H1 (cell line): Measurements from ENCODE around the gene ITGA5. TPM values are rescaled to one million over a fixed set of nuclear protein-coding genes. Genes with fewer than 3 reads are reported as not detected.

ENCODE experiments used
- KDM4A ChIP-seq: IDR thresholded peaks from one replicate; pipeline ENCODE4 v1.7.1; 2012; ENCODE audit warnings: low read depth, mild to moderate bottlenecking, moderate library complexity, low read length, inconsistent platforms; ENCODE audit not compliant: severe bottlenecking
- MAX ChIP-seq: IDR thresholded peaks from 2 replicates; pipeline ENCODE4 v1.6.1; 2012; ENCODE audit warnings: inconsistent platforms
- TAF7 ChIP-seq: optimal IDR thresholded peaks from 2 replicates; pipeline ENCODE3; 2011; ENCODE audit warnings: low read depth, mild to moderate bottlenecking, inconsistent platforms, low read length, moderate library complexity, borderline replicate concordance
- ZNF274 ChIP-seq: IDR thresholded peaks from 2 replicates; pipeline ENCODE4 v1.7.0; 2012; ENCODE audit warnings: low read length, borderline replicate concordance; ENCODE audit errors: extremely low read depth
- polyA plus RNA-seq, 7 experiments: library from polyadenylated mRNA; depleted of rRNA in 3 of 7; stranded (reverse) in 5 of 7; unstranded in 2 of 7; fragments of >200 nt in 5 of 7; fragments of 200-250 nt in 2 of 7; gene quantifications; 1 replicate in 5 of 7; 2 replicates in 1 of 7; 4 replicates in 1 of 7; pipeline versions ENCODE4 v1.2.1 to v1.2.3, GENCODE V29; 2011 to 2013; ENCODE audit warnings: missing spikeins in 2 of 7, mixed read lengths in 2 of 7
- total RNA-seq: library from RNA; stranded (reverse); fragmentation: NEBNext Ultra II Directional; extraction: Animal tissue kit (Norgen Biotek cat#: 25700); gene quantifications from 2 replicates; pipeline ENCODE4 v1.2.1, GENCODE V29; 2021

Gene ITGA5
- total and polyA plus RNA-seq, 2 of the 8 experiments (the other 6 are each of a cell fraction or from before 2014, with no cell fraction given), result 11.6 to 19.4 TPM

GRCh38 chr12:54349036-54349435 lies 70.0 kb downstream of the ITGA5 start (continued):
- TF ChIP-seq KDM4A (no peak), MAX (no peak), TAF7 (no peak), ZNF274 (no peak)

Other genes with a start within 250 kb of the ITGA5 start
- 15.8 and 18.6 TPM in 2 replicates for gene SMUG1, start 230.3 kb downstream of the ITGA5 start, total RNA-seq
- gene SMUG1, start 230.3 kb downstream of the ITGA5 start, polyA plus RNA-seq (2011; rRNA removed), result 35.0 and 35.7 TPM in 2 replicates
- 217 and 231 TPM in 2 replicates for gene CBX5, start 139.1 kb downstream of the ITGA5 start, total RNA-seq
- 35.4 and 62.4 TPM in 2 replicates for gene CBX5, start 139.1 kb downstream of the ITGA5 start, polyA plus RNA-seq (2011; rRNA removed)
- gene HNRNPA1, start 138.5 kb downstream of the ITGA5 start, total RNA-seq, result 2,738 and 2,756 TPM in 2 replicates
- 645 and 835 TPM in 2 replicates for gene HNRNPA1, start 138.5 kb downstream of the ITGA5 start, polyA plus RNA-seq (2011; rRNA removed)
- 1.4 and 2.0 TPM in 2 replicates for gene NFE2, start 118.3 kb downstream of the ITGA5 start, total RNA-seq
- gene NFE2, start 118.3 kb downstream of the ITGA5 start, polyA plus RNA-seq (2011; rRNA removed), result 6.1 and 8.3 TPM in 2 replicates
- gene COPZ1, start 94.1 kb downstream of the ITGA5 start, total RNA-seq, result 94.2 and 103 TPM in 2 replicates
- gene COPZ1, start 94.1 kb downstream of the ITGA5 start, polyA plus RNA-seq (2011; rRNA removed), result 88.2 and 133 TPM in 2 replicates
- gene GPR84, start 54.8 kb downstream of the ITGA5 start, total RNA-seq, result not detected in 2 replicates
- gene GPR84, start 54.8 kb downstream of the ITGA5 start, polyA plus RNA-seq (2011; rRNA removed), result 0.09 and 0.14 TPM in 2 replicates
- 12.1 and 14.3 TPM in 2 replicates for gene ZNF385A, start 34.5 kb downstream of the ITGA5 start, total RNA-seq
- gene ZNF385A, start 34.5 kb downstream of the ITGA5 start, polyA plus RNA-seq (2011; rRNA removed), result 5.2 and 7.7 TPM in 2 replicates
- 0.50 and 1.1 TPM in 2 replicates for gene GTSF1, start 54.3 kb upstream of the ITGA5 start, total RNA-seq
- gene GTSF1, start 54.3 kb upstream of the ITGA5 start, polyA plus RNA-seq (2011; rRNA removed), result 0.14 and 0.32 TPM in 2 replicates
- not detected in 2 replicates for gene NCKAP1L, start 78.5 kb upstream of the ITGA5 start, total RNA-seq
- 0.02 TPM in 1 of 2 replicates, not detected in the other for gene NCKAP1L, start 78.5 kb upstream of the ITGA5 start, polyA plus RNA-seq (2011; rRNA removed)
- 0.78 and 0.90 TPM in 2 replicates for gene PDE1B, start 130.3 kb upstream of the ITGA5 start, total RNA-seq
- gene PDE1B, start 130.3 kb upstream of the ITGA5 start, polyA plus RNA-seq (2011; rRNA removed), result 1.8 and 2.3 TPM in 2 replicates
- 8.1 and 13.1 TPM in 2 replicates for gene PPP1R1A, start 169.4 kb upstream of the ITGA5 start, total RNA-seq
- 5.8 and 6.1 TPM in 2 replicates for gene PPP1R1A, start 169.4 kb upstream of the ITGA5 start, polyA plus RNA-seq (2011; rRNA removed)
- not detected in 2 replicates for gene LACRT, start 215.6 kb upstream of the ITGA5 start, total RNA-seq
- not detected in 2 replicates for gene LACRT, start 215.6 kb upstream of the ITGA5 start, polyA plus RNA-seq (2011; rRNA removed)
- not detected in 2 replicates for gene DCD, start 229.1 kb upstream of the ITGA5 start, total RNA-seq
- gene DCD, start 229.1 kb upstream of the ITGA5 start, polyA plus RNA-seq (2011; rRNA removed), result not detected in 2 replicates